Hepatocyte (in vitro differentiated cells): Measurements from ENCODE around the gene MR1. TPM values are rescaled to one million over a fixed set of nuclear protein-coding genes. Genes with fewer than 3 reads are reported as not detected.
A peak's percentile ranks its signal among the peaks of the same experiment; 100 is the strongest.

ENCODE experiments used
- DNase-seq: peaks from one replicate; pipeline ENCODE4 v3.0.0-alpha.2; 2016; ENCODE audit warnings: low spot score
- H2AFZ ChIP-seq: fragments of 200-600 bp; sonication (generic); 2 replicates; pipeline ENCODE4 v1.6.0; 2016; ENCODE audit warnings: antibody characterized with exemption, mild to moderate bottlenecking
- H3K27ac ChIP-seq: fragments of 200-600 bp; sonication (generic); 2 replicates; pipeline ENCODE4 v1.5.1; 2016; ENCODE audit warnings: mild to moderate bottlenecking
- H3K27me3 ChIP-seq: fragments of 200-600 bp; sonication (generic); 2 replicates; pipeline ENCODE4 v1.6.1; 2016
- H3K36me3 ChIP-seq: fragments of 200-600 bp; sonication (generic); replicated peaks from 2 replicates; pipeline ENCODE4 v1.5.1; 2016; ENCODE audit warnings: low read depth; ENCODE audit not compliant: insufficient read depth
- H3K4me1 ChIP-seq: fragments of 200-600 bp; sonication (generic); 2 replicates; pipeline ENCODE4 v1.5.1; 2016; ENCODE audit warnings: mild to moderate bottlenecking, moderate library complexity; ENCODE audit not compliant: insufficient read depth
- H3K4me2 ChIP-seq: fragments of 200-600 bp; sonication (generic); 2 replicates; pipeline ENCODE4 v1.6.0; 2016
- H3K4me3 ChIP-seq: fragments of 200-600 bp; sonication (generic); 2 replicates; pipeline ENCODE4 v1.5.1; 2016; ENCODE audit warnings: mild to moderate bottlenecking
- H3K79me2 ChIP-seq: fragments of 200-600 bp; sonication (generic); 2 replicates; pipeline ENCODE4 v1.6.0; 2017; ENCODE audit warnings: mild to moderate bottlenecking
- H3K9me2 ChIP-seq: fragments of 200-600 bp; sonication (generic); replicated peaks from 2 replicates; pipeline ENCODE4 v1.6.0; 2017; ENCODE audit warnings: mild to moderate bottlenecking; ENCODE audit not compliant: insufficient read depth
- H3K9me3 ChIP-seq: fragments of 200-600 bp; sonication (generic); 2 replicates; pipeline ENCODE4 v1.5.1; 2016; ENCODE audit warnings: low read depth, mild to moderate bottlenecking
- H4K20me1 ChIP-seq: fragments of 200-600 bp; sonication (generic); 2 replicates; pipeline ENCODE4 v1.6.0; 2016; ENCODE audit warnings: mild to moderate bottlenecking; ENCODE audit not compliant: insufficient read depth, poor library complexity, severe bottlenecking
- CTCF ChIP-seq: fragments of 200-600 bp; sonication (generic); IDR thresholded peaks from 2 replicates; pipeline ENCODE4 v1.5.1; 2016; ENCODE audit warnings: antibody characterized with exemption, mild to moderate bottlenecking; ENCODE audit not compliant: poor library complexity
- EZH2 ChIP-seq: fragments of 200-600 bp; sonication (generic); IDR thresholded peaks from 2 replicates; pipeline ENCODE4 v1.6.1; 2016; ENCODE audit warnings: antibody characterized with exemption, mild to moderate bottlenecking, borderline replicate concordance
- EZH2phosphoT487 ChIP-seq: fragments of 200-600 bp; sonication (generic); IDR thresholded peaks from one replicate; pipeline ENCODE4 v1.6.1; 2018; ENCODE audit warnings: antibody characterized with exemption, mild to moderate bottlenecking, low read depth, moderate library complexity; ENCODE audit not compliant: unreplicated experiment, severe bottlenecking
- WGBS: methylation state at CpG from one replicate; pipeline ENCODE4 v1.1.6; 2016; ENCODE audit warnings: low lambda C conversion rate; ENCODE audit errors: missing lambda C conversion rate; 5-methylcytosine and 5-hydroxymethylcytosine counted together
- polyA plus RNA-seq: library from polyadenylated mRNA; unstranded; fragments of >200 nt; fragmentation: Nextera tagmentation; extraction: Ambion mirVana; gene quantifications from 2 replicates; pipeline ENCODE4 v1.2.1, GENCODE V29; 2016
- total RNA-seq: library from RNA; depleted of rRNA; stranded (reverse); fragments of >200 nt; gene quantifications from 2 replicates; pipeline ENCODE4 v1.2.3, GENCODE V29; 2014

The MR1 gene
- total RNA-seq, result 7.8 and 8.9 TPM in 2 replicates
- polyA plus RNA-seq, result 8.8 and 10.6 TPM in 2 replicates

- 67% methylated on average over 9 of the region's 9 CpGs for WGBS
- peak within 1 kb of the TSS; percentile 80 for H3K27ac ChIP-seq
- no peaks in the 10 kb centered on the region for H4K20me1 ChIP-seq
- H3K27me3 ChIP-seq, result no peaks in the 10 kb centered on the region
- peak; percentile 73 for DNase-seq
- H3K9me3 ChIP-seq, result no peaks in the 10 kb centered on the region
- H3K79me2 ChIP-seq, result no peaks in the 10 kb centered on the region
- H3K4me2 ChIP-seq, result peak within 1 kb of the TSS; percentile 67
- H2AFZ ChIP-seq, result peak within 1 kb of the TSS; percentile 55
- H3K9me2 ChIP-seq, result no peaks in the 10 kb centered on the region
- no peaks in the 10 kb centered on the region for H3K4me1 ChIP-seq
- no peak within 1 kb of the TSS for H3K4me3 ChIP-seq
- TF ChIP-seq EZH2phosphoT487 (no peak), CTCF (no peak), EZH2 (no peak)
- no peaks in the 10 kb centered on the region for H3K36me3 ChIP-seq
These were observed at the start of gene MR1 for GRCh38 chr1:181033799-181034451. Gene MR1, plus strand, starts transcription at chr1:181033983. Its CDS starts 25 bp downstream, at chr1:181034008.

- no peak for DNase-seq
- H3K27me3 ChIP-seq, result no peaks in the 10 kb centered on the region
- H3K4me3 ChIP-seq, result no peak overlapping the region
- no peaks in the 10 kb centered on the region for H3K36me3 ChIP-seq
- no peaks in the 10 kb centered on the region for H3K79me2 ChIP-seq
- no peak overlapping the region for H3K27ac ChIP-seq
- no peaks in the 10 kb centered on the region for H3K9me2 ChIP-seq
- no peaks in the 10 kb centered on the region for H3K9me3 ChIP-seq
- no peak overlapping the region for H3K4me2 ChIP-seq
- H3K4me1 ChIP-seq, result no peaks in the 10 kb centered on the region
- WGBS, result 78% methylated on average over 8 of the region's 8 CpGs
- H2AFZ ChIP-seq, result no peak overlapping the region
- no peaks in the 10 kb centered on the region for H4K20me1 ChIP-seq
- TF ChIP-seq EZH2 (no peak), CTCF (no peak), EZH2phosphoT487 (no peak)
These were observed 45.5 kb upstream of the MR1 start for GRCh38 chr1:180988253-180988752.

- Histone ChIP-seq H3K27me3 (no peaks in the 10 kb centered on the region), H3K27ac (no peak overlapping the region), H3K36me3 (no peaks in the 10 kb centered on the region), H3K4me1 (no peaks in the 10 kb centered on the region), H3K9me3 (no peaks in the 10 kb centered on the region), H2AFZ (no peak overlapping the region), H3K9me2 (no peaks in the 10 kb centered on the region), H3K79me2 (no peaks in the 10 kb centered on the region), H4K20me1 (no peaks in the 10 kb centered on the region), H3K4me2 (no peak overlapping the region), H3K4me3 (no peak overlapping the region)
- TF ChIP-seq EZH2phosphoT487 (no peak), CTCF (no peak), EZH2 (no peak)
- WGBS, result 68% methylated on average over 3 of the region's 3 CpGs
- no peak for DNase-seq
These were observed 39.5 kb upstream of the MR1 start for GRCh38 chr1:180994262-180994661.
